Astrocyte (in vitro differentiated cells and primary cell): ENCODE results near the gene MED12L. TPM values are rescaled to one million over a fixed set of nuclear protein-coding genes. Genes with fewer than 3 reads are reported as not detected.

Source experiments
- DNase-seq: peaks from one replicate; pipeline ENCODE4 v3.0.0-alpha.2; 2010; ENCODE audit warnings: low read depth
- FAIRE-seq: peaks from 2 replicates; lab custom pipeline; 2011; peaks lifted over from hg19 to GRCh38; lab: Jason Lieb, UNC
- H2AFZ ChIP-seq: 2 replicates; pipeline ENCODE4 v1.6.0; 2012; ENCODE audit warnings: low read depth, low read length, inconsistent platforms
- H3K27ac ChIP-seq: 2 replicates; pipeline ENCODE4 v1.5.1; 2011; ENCODE audit warnings: low read depth, low read length, inconsistent platforms
- H3K27me3 ChIP-seq: 2 replicates; pipeline ENCODE4 v1.6.0; 2011; ENCODE audit warnings: low read length, inconsistent platforms; ENCODE audit not compliant: insufficient read depth
- H3K36me3 ChIP-seq: 2 replicates; pipeline ENCODE4 v1.5.1; 2011; ENCODE audit warnings: low read length, inconsistent platforms; ENCODE audit not compliant: insufficient read depth
- H3K4me1 ChIP-seq: 2 replicates; pipeline ENCODE4 v1.5.1; 2011; ENCODE audit warnings: low read length, inconsistent platforms; ENCODE audit not compliant: insufficient read depth
- H3K4me2 ChIP-seq: 2 replicates; pipeline ENCODE4 v1.6.0; 2012; ENCODE audit warnings: low read length, inconsistent platforms
- H3K4me3 ChIP-seq: 2 replicates; pipeline ENCODE4 v1.5.1; 2011; ENCODE audit warnings: low read depth, mild to moderate bottlenecking, low read length, inconsistent platforms; ENCODE audit not compliant: insufficient read depth
- H3K79me2 ChIP-seq: 2 replicates; pipeline ENCODE4 v1.6.0; 2012; ENCODE audit warnings: mild to moderate bottlenecking, low read length, inconsistent platforms; ENCODE audit not compliant: insufficient read depth
- H3K9ac ChIP-seq: 2 replicates; pipeline ENCODE4 v1.6.0; 2012; ENCODE audit warnings: mild to moderate bottlenecking, low read length, inconsistent platforms
- H3K9me3 ChIP-seq: 2 replicates; pipeline ENCODE4 v1.5.1; 2012; ENCODE audit warnings: low read depth, mild to moderate bottlenecking, low read length, inconsistent platforms; ENCODE audit not compliant: insufficient read depth
- H4K20me1 ChIP-seq: 2 replicates; pipeline ENCODE4 v1.6.0; 2012; ENCODE audit warnings: low read length, inconsistent platforms; ENCODE audit not compliant: insufficient read depth
- H3K27ac Mint-ChIP-seq: one replicate; pipeline ENCODE4 v1.8.0; 2021; ENCODE audit warnings: mild to moderate bottlenecking, mixed read lengths; ENCODE audit not compliant: unreplicated experiment
- H3K27me3 Mint-ChIP-seq: one replicate; pipeline ENCODE4 v1.8.0; 2021; ENCODE audit warnings: low read depth, mixed read lengths; ENCODE audit not compliant: unreplicated experiment
- H3K36me3 Mint-ChIP-seq: one replicate; pipeline ENCODE4 v1.8.0; 2021; ENCODE audit warnings: low read depth, mixed read lengths; ENCODE audit not compliant: unreplicated experiment
- H3K4me1 Mint-ChIP-seq: one replicate; pipeline ENCODE4 v1.8.0; 2021; ENCODE audit warnings: low read depth, mixed read lengths; ENCODE audit not compliant: unreplicated experiment
- H3K4me3 Mint-ChIP-seq: one replicate; pipeline ENCODE4 v1.8.0; 2021; ENCODE audit warnings: mild to moderate bottlenecking, moderate library complexity, mixed read lengths; ENCODE audit not compliant: unreplicated experiment
- H3K9me3 Mint-ChIP-seq: one replicate; pipeline ENCODE4 v1.8.0; 2021; ENCODE audit warnings: mild to moderate bottlenecking, mixed read lengths; ENCODE audit not compliant: unreplicated experiment
- CTCF ChIP-seq: IDR thresholded peaks from 2 replicates; pipeline ENCODE4 v1.5.1; 2011; ENCODE audit warnings: low read depth, mild to moderate bottlenecking, inconsistent platforms, low read length, moderate library complexity; ENCODE audit not compliant: insufficient read depth
- EZH2 ChIP-seq: IDR thresholded peaks from 2 replicates; pipeline ENCODE4 v1.6.1; 2012; ENCODE audit warnings: mild to moderate bottlenecking, low read length, inconsistent platforms; ENCODE audit not compliant: insufficient read depth
- total RNA-seq: library from RNA; stranded (reverse); gene quantifications from 2 replicates; pipeline ENCODE4 v1.2.1, GENCODE V29; 2021

MED12L gene
- total RNA-seq, 1 donor from 2014 or later = 8.2 TPM

GRCh38 chr3:151216641-151217607 is 131.5 kb downstream of the MED12L start:
- peak overlapping the region; percentile 76 for H3K27ac Mint-ChIP-seq

GRCh38 chr3:151218136-151218535 is 132.7 kb downstream of the MED12L start:
- Histone ChIP-seq H3K36me3 (no peaks in the 10 kb centered on the region), H3K27ac (no peak overlapping the region), H3K4me2 (no peak overlapping the region), H4K20me1 (no peaks in the 10 kb centered on the region), H3K9me3 (no peaks in the 10 kb centered on the region), H3K4me1 (peaks cover 23% of the 10 kb centered on the region), H3K9ac (no peak overlapping the region), H2AFZ (no peak overlapping the region), H3K4me3 (no peak overlapping the region), H3K79me2 (no peaks in the 10 kb centered on the region), H3K27me3 (no peaks in the 10 kb centered on the region)
- peaks cover 44% of the 10 kb centered on the region for H3K4me1 Mint-ChIP-seq
- DNase-seq (no peak), FAIRE-seq (no peak)
- TF ChIP-seq EZH2 (no peak), CTCF (no peak)
- peak overlapping the region; percentile 64 for H3K27ac Mint-ChIP-seq
- H3K4me3 Mint-ChIP-seq = no peak overlapping the region
- H3K9me3 Mint-ChIP-seq = peaks cover 13% of the 10 kb centered on the region
- no peaks in the 10 kb centered on the region for H3K27me3 Mint-ChIP-seq
- peaks cover 17% of the 10 kb centered on the region for H3K36me3 Mint-ChIP-seq

More at GRCh38 chr3:151216641-151217607, 131.5 kb downstream of the MED12L start:
- DNase-seq (peak; percentile 84), FAIRE-seq (no peak)
- H3K27ac ChIP-seq = peak overlapping the region; percentile 49
- peaks cover 23% of the 10 kb centered on the region for H3K4me1 ChIP-seq
- peak overlapping the region; percentile 51 for H3K4me2 ChIP-seq
- H3K9ac ChIP-seq = peak overlapping the region; percentile 23
- H3K4me3 ChIP-seq = no peak overlapping the region
- Mint-ChIP-seq H3K27me3 (no peaks in the 10 kb centered on the region), H3K4me1 (peaks cover 48% of the 10 kb centered on the region), H3K4me3 (no peak overlapping the region), H3K36me3 (peaks cover 7% of the 10 kb centered on the region), H3K9me3 (peaks cover 7% of the 10 kb centered on the region)
- H3K79me2 ChIP-seq = no peaks in the 10 kb centered on the region
- no peaks in the 10 kb centered on the region for H4K20me1 ChIP-seq
- H3K27me3 ChIP-seq = no peaks in the 10 kb centered on the region
- H2AFZ ChIP-seq = no peak overlapping the region
- no peaks in the 10 kb centered on the region for H3K9me3 ChIP-seq
- TF ChIP-seq CTCF = no peak
- no peak for TF ChIP-seq EZH2
- H3K36me3 ChIP-seq = no peaks in the 10 kb centered on the region

- FAIRE-seq = peak; percentile 88
- H3K4me1 Mint-ChIP-seq = peaks cover 40% of the 10 kb centered on the region
Measured at GRCh38 chr3:151219056-151219455, 133.6 kb downstream of the MED12L start.

More at GRCh38 chr3:151219056-151219455, 133.6 kb downstream of the MED12L start:
- no peak overlapping the region for H3K4me3 Mint-ChIP-seq
- Histone ChIP-seq H3K4me3 (no peak overlapping the region), H3K4me1 (peaks cover 23% of the 10 kb centered on the region), H3K27ac (peak overlapping the region; percentile 70), H2AFZ (no peak overlapping the region), H3K36me3 (no peaks in the 10 kb centered on the region), H3K79me2 (no peaks in the 10 kb centered on the region), H3K9me3 (no peaks in the 10 kb centered on the region), H4K20me1 (no peaks in the 10 kb centered on the region), H3K9ac (peak overlapping the region; percentile 29), H3K27me3 (no peaks in the 10 kb centered on the region), H3K4me2 (peak overlapping the region; percentile 66)
- peak overlapping the region; percentile 81 for H3K27ac Mint-ChIP-seq
- peak; percentile 89 for DNase-seq
- TF ChIP-seq EZH2 = no peak
- TF ChIP-seq CTCF = no peak
- H3K9me3 Mint-ChIP-seq = peaks cover 13% of the 10 kb centered on the region
- no peaks in the 10 kb centered on the region for H3K27me3 Mint-ChIP-seq
- peaks cover 17% of the 10 kb centered on the region for H3K36me3 Mint-ChIP-seq
